ENCODE data around the gene GFPT2.
A peak's percentile ranks its signal among the peaks of the same experiment; 100 is the strongest.

The GFPT2 gene

GRCh38 chr5:180350711-180351465 is 2.2 kb downstream of the GFPT2 start:
- no peak for DNase-seq

DNA sequence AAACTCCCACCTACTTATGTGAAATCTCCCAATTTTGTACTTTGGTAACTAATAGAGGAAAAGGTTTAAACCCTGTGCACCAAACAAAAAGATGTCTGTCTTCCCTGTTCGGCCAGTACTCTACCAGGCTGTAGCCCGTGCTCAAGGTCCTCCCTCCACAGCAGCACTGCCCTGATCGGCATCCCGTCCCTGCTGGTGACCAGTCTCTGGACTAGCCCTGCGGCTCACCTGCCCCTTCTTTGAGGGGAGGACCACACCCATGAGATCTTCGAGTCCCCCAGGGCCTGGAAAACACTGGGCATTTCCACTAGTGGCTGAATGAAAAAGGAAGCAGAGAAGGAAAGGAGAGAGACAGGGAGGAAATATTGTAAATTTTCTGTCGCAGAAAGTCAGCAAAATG is 2.8 kb downstream of the GFPT2 start:
- DNase-seq = no peak

DNA sequence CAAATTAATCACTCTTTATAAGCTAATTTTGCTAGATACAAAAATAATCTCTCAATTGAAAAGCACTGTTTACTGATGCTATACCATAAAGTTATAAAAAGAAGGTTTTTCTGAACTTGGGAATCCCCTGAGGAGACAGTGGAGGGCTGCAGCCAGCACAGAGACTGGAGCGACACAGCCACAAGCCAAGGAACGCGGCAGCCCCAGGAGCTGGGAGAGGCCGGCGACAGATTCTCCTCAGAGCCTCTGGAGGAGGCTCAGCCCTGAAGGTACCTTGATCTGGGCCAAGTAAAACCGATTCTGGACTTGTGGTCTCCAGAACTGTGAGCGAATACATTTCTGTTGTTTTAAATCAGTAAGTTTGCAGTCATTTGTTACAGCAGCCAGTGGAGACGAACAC is 3.7 kb downstream of the GFPT2 start:
- no peak for DNase-seq

GRCh38 chr5:180348336-180348735 is 4.8 kb downstream of the GFPT2 start:
- DNase-seq = no peak

DNA sequence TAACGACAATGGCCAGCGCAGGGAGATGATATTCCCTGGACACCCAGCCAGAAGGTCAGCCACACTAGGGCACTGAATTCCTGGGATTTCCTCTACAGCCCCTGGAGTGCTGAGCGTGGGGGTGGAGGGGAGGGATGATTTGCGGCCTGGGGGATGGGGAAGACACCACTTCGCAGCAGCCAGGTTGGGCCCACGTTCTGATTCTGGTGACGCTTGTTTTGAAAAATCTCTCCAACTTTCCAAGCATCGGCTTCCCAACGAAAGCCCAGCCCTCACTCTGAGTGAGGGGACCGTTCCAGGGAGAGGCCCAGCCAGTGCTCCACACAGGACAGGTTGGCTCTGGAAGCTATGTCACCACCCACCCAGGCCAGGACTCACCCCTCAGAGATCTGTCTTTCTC is 5.4 kb downstream of the GFPT2 start:
- DNase-seq = no peak

DNA sequence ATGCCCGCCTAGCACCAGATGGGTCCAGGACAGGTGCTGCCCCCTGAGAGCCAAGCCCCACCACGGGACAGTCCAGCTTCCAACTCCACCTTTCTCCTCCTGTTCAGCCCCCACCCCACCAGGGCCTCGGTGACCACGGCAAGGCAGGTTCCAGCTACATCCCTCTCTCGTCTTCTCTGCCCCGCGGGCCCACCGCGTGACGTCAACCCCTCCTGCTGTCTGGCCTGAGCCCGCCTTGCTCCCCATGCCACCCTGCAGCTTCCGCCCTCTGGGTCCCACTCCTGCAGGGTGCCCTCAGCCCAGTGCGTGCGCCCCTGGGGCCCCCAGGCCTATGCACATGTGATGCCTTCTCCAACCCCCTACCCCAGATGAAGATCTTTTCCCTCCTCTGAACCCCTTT is 6.8 kb downstream of the GFPT2 start:
- DNase-seq = no peak

DNA sequence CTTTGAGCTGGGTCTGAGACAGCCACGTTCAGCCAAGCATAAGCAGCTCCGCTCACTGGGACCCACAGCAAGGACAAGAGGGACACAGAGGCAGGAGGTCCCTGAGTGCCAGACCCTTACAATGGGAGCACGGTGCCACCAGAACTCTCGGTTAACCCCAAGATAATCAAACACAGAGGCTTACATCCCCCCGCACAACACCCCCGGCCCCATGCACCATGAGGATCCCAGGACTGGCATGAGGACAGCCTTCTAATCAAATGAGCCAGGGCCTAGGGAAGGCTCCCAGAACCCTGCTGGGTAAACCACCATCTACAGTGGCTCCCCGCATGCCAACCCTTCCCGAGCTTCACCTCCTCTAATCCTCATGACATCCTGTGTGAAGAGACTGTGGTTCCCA is 7.4 kb downstream of the GFPT2 start:
- DNase-seq = no peak

DNA sequence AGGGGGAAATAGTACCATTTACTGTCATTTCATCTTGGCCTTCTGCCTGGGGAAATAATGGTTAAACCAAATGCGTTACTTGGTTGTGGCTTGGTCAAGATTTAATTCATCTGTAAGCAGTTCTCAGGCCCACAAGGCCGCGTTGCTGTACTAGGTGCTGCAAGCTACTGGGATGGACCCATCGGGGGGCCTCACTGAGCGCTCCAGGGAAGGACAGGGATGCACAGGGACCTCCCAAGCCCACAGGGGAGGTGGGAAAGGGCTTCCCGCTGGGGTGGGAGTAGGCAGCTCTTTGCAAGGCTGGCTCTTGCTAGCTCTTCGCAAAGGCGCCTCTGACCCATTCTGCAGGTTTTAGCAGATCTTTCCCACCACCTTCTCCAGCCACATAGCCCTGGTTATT is 8.0 kb downstream of the GFPT2 start:
- DNase-seq = no peak

DNA sequence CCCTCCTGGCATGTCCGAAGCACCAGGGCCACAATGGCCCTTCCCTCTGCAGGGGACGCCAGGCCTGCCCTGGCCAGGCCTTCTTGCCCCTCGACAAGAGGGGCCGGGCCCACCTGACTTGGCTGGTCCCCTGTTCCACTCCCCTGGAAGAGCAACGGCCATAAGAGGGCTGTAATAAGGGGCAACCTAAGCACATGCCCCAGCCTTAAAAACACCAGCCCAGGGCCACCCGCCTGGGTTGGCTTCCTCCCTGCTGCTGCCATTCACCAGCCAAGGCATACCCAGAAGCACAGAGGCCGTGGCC is 8.5 kb downstream of the GFPT2 start:
- no peak for DNase-seq

- peak; percentile 46 for DNase-seq
Measured at GRCh38 chr5:180343831-180344695, 9.1 kb downstream of the GFPT2 start.

- DNase-seq = no peak
Measured at GRCh38 chr5:180343110-180343830, 9.9 kb downstream of the GFPT2 start.

DNA sequence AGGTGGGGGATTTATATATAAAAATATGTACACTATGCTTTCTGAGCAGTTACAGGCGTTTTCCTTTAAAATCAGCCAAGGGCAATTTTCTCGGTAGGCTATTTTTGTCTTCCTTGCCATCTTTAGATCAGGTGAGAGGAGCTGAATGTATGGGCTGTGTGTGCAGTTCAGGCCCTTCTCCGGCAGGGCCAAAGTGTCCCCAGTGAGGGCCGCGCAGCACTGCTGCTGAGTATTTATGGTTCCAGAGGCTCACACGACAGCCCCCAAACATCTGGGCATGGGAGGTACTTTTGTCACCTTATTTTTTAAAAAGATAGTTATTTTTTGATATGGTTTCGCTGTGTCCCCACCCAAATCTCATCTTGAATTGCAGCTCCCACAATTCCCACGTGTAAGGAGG is 11.5 kb downstream of the GFPT2 start:
- no peak for DNase-seq

- no peak for DNase-seq
Measured at GRCh38 chr5:180340856-180341255, 12.3 kb downstream of the GFPT2 start.

DNA sequence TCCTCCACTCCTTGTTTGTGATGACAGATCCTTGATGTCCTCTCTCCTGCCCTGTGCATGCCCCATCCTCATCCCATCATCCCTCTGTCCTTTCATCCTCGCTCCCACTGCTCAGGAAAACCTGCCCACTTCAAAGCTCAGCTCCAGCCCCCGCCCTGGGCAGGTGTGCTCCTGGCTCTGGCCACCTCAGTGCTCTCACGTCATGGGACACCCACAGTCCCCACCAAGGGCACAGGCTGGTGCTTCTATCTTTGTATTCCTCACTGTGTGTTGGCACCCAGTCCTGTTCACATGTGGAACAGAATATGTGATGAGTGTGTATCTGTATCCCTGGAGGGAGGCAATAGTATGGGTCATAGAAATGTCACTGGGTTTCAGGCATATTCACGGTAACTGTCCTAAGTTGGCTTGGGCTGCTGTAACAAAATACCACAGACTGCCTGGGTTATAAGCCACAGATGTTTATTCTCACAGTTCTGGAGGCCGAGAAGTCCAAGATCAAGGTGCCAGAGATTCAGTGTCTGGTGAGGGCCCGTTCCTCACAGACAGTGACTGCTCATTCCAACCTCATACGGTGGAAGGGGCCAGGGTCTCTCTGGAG is 13.5 kb downstream of the GFPT2 start:
- DNase-seq = no peak

- peak; percentile 24 for DNase-seq
Measured at GRCh38 chr5:180338001-180338707, 15.0 kb downstream of the GFPT2 start.

GRCh38 chr5:180336234-180337020 is 16.7 kb downstream of the GFPT2 start:
- DNase-seq = no peak

DNA sequence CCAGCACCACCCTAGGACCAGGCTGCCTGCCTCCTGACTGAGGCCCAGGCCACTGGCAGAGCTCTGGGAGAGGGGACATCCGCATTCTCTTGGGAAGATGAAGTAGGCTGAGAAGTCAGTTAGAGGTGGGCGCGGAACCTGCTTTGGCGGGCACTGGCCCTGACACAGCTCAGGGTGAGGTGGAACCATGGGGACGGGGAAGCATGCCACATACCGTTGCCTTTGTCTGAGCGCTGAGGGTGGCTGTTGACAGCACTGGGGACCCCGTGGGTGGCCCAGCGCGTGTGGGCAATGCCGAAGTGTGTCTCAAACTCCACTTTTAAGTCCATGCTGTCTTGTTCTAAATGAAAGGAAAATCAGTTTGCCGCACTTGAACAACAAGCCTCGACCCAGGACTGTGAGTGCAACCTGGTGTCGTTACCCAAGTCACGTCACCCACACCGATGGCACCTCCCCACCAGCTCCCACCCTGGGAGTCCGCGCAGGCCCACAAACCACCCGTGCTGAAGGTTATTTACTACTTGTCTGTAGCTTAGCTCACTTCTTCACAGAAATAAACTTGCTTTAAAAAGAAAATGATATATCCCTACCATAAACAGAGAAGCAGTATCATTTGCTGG is 17.4 kb downstream of the GFPT2 start:
- DNase-seq = no peak

DNA sequence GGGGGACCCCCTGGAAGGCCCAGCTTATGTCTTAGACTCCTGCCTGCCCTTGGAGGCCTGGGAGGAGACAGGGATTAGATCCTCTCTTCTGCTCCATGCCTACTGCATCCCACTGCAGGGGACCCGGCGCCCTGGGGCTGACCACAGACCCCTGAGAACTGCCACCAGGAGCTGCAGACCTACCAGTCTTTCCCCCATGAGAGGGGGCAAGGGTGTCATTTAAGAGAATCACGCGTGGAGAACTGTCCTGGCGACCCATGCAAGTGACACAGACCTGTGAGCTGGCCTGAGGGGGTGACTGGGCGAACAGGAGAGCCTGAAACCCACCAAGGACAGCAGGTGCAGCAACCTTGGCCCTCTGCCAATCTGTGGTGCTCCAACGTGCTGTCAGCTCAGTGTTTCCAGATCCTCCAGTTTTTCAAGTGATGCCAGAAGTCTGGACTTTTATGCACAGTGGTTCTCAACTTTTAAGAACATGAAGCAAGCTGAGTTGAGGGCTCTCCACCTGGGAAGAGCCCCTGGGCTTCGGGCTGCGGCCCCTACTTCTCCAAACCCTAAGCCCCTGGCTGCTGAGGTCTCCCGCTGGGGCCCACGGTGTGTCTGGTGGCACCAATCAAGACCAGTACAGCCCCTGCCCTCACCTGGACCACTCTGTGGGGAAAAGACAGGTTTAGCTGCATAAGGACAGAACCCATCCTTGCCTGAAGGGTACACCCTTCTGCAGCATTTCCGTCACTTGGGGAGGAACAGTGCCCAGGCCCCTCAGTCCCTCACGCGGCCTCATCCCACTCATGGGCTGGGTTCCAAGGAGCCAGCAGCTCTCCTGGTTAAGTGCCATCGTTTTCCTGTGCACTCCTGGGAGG is 18.2 kb downstream of the GFPT2 start:
- no peak for DNase-seq

DNA sequence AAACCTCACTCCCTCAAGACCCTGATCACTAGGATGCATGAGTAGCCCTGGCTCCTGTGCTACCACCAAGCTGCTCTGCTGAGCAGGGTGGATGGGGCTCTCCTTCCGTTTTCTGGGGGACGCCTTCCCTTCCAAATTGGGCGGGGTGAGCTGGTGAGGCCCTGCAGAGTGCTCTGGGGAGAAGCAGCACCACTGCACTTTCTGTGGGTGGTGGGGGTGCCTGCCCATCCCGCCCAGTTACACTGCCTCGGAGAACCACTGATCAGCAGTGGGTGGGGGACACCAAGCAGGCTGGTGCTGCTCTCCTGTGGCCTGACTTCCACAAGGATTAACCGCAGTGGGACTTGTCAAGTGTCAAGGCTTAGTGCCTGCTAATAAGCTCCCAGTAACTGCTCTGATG is 19.0 kb downstream of the GFPT2 start:
- no peak for DNase-seq

- DNase-seq = peak; percentile 59
Measured at GRCh38 chr5:180333661-180334060, 19.5 kb downstream of the GFPT2 start.

Data from suppressor macrophage treated with lipopolysaccharide for 4 hours (primary cell).